PC-9 (cell line): ENCODE measurements around the gene DHRS4L2.

Source experiments
- CTCF ChIP-seq: fragments of 200-600 bp; sonication (generic); conservative IDR thresholded peaks from 2 replicates; pipeline ENCODE4 v1.6.1; 2017; ENCODE audit warnings: mixed run types, antibody characterized with exemption, mild to moderate bottlenecking, moderate library complexity
- EZH2 ChIP-seq: fragments of 200-600 bp; sonication (generic); IDR thresholded peaks from 2 replicates; pipeline ENCODE4 v1.8.0; 2017; ENCODE audit warnings: antibody characterized with exemption, low read depth

DNA sequence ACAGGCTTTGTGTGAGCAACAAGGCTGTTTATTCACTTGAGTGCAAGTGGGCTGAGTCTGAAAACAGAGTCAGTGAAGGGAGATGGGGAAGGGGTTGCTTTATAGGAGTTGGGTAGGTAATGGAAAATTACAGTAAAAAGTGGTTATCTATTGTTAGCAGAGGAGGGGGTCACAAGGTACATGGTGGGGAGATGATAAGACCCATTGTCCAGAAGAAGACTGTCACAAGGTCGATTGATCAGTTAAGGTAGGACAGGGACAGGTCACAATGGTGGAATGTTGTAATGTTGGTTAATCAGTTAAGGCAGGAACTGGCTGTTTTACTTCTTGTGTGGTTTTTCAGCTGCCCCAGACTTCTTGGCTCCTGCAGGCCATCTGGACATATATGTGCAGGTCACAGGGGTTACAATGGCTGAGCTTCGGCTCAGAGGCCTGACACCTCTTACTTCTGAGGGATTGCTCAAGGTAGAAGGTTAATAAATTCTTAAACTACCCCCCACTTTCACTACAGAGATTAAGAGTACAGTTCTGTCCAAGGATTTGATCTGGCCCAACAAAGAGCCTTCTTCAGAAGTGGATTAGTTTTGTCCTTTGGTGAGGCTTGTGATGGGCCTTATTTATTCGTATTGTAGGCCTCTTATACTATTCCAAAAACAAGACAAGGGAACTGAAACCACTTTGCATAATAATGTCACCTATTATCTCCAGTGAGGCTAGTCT is 49.0 kb upstream of the DHRS4L2 start:
- no peak for TF ChIP-seq CTCF
- TF ChIP-seq EZH2: no peak
